HL-60 (cell line): ENCODE data around the gene OR13C5.
"Not testable (repeated sequence)": the region's sequence is repeated elsewhere in the genome, so short reads cannot be mapped to it uniquely, and the experiment has no call there.

Experiments
- DNase-seq, 2 experiments: peaks; one replicate each; pipeline ENCODE4 v3.0.0-alpha.2; 2010 to 2020; ENCODE audit warnings: low read depth in 1 of 2, low spot score in 1 of 2
- H3K27ac ChIP-seq: fragments of 250-450 bp; sonication (Bioruptor Pico); replicated peaks from 2 replicates; pipeline ENCODE4 v1.5.1; 2020; ENCODE audit warnings: mild to moderate bottlenecking, moderate library complexity
- H3K27me3 ChIP-seq: fragments of 250-450 bp; sonication (Bioruptor Pico); 2 replicates; pipeline ENCODE4 v1.5.1; 2021; ENCODE audit warnings: mild to moderate bottlenecking, moderate library complexity; ENCODE audit not compliant: insufficient read depth, poor library complexity, severe bottlenecking
- H3K4me3 ChIP-seq: replicated peaks from 2 replicates; pipeline ENCODE4 v1.5.1; 2011; ENCODE audit warnings: mild to moderate bottlenecking, control low read depth, low read length; ENCODE audit not compliant: insufficient read depth
- CTCF ChIP-seq: IDR thresholded peaks from one replicate; pipeline ENCODE4 v1.5.1; 2011; ENCODE audit warnings: low read length, control low read depth, inconsistent platforms; ENCODE audit not compliant: insufficient read depth
- GABPA ChIP-seq: IDR thresholded peaks from 2 replicates; pipeline ENCODE4 v1.6.1; 2012; ENCODE audit warnings: low read depth
- POLR2AphosphoS5 ChIP-seq: IDR thresholded peaks from 2 replicates; pipeline ENCODE4 v1.6.1; 2012; ENCODE audit warnings: low read depth
- SPI1 ChIP-seq: IDR thresholded peaks from 2 replicates; pipeline ENCODE4 v1.6.1; 2012; ENCODE audit warnings: low read depth, mild to moderate bottlenecking, borderline replicate concordance
- TF ChIP-seq, protein P1 (sequence below): IDR thresholded peaks from 2 replicates; pipeline ENCODE4 v1.6.1; 2012; ENCODE audit warnings: low read depth; ENCODE audit not compliant: insufficient replicate concordance

OR13C5 gene

GRCh38 chr9:104606152-104606551, 6.9 kb upstream of the OR13C5 start:
- no peak overlapping the region for H3K4me3 ChIP-seq
- H3K27ac ChIP-seq = no peak overlapping the region
- DNase-seq = no peak
- TF ChIP-seq POLR2AphosphoS5 (no peak), CTCF (no peak), GABPA (no peak), SPI1 (no peak)
- TF ChIP-seq, protein P1, sequence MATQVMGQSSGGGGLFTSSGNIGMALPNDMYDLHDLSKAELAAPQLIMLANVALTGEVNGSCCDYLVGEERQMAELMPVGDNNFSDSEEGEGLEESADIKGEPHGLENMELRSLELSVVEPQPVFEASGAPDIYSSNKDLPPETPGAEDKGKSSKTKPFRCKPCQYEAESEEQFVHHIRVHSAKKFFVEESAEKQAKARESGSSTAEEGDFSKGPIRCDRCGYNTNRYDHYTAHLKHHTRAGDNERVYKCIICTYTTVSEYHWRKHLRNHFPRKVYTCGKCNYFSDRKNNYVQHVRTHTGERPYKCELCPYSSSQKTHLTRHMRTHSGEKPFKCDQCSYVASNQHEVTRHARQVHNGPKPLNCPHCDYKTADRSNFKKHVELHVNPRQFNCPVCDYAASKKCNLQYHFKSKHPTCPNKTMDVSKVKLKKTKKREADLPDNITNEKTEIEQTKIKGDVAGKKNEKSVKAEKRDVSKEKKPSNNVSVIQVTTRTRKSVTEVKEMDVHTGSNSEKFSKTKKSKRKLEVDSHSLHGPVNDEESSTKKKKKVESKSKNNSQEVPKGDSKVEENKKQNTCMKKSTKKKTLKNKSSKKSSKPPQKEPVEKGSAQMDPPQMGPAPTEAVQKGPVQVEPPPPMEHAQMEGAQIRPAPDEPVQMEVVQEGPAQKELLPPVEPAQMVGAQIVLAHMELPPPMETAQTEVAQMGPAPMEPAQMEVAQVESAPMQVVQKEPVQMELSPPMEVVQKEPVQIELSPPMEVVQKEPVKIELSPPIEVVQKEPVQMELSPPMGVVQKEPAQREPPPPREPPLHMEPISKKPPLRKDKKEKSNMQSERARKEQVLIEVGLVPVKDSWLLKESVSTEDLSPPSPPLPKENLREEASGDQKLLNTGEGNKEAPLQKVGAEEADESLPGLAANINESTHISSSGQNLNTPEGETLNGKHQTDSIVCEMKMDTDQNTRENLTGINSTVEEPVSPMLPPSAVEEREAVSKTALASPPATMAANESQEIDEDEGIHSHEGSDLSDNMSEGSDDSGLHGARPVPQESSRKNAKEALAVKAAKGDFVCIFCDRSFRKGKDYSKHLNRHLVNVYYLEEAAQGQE = no peak
- H3K27me3 ChIP-seq = peaks cover 2% of the 10 kb centered on the region

DNA sequence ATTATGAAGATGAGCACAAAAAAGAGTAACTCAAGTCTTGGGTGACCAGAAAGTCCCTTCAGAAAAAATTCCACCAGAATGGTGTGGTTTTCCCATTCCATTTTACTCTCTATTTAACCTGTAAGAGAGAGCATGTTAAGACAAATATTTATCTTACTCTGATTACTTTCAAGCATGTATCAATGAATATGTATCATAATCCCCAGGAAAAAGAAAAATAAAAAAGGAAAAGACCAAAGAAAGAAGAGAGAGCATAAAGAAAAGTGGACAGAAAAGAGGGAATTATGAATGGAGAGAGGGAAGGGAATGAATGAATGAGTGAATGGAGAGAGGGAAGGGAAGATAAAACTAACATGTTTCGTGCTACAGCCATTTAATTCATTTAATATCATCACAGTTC, 6.3 kb upstream of the OR13C5 start, which contains the start of gene OR13C2:
TSS of gene OR13C2 (minus strand) at position 101 of the 400 bp plus-strand sequence. CDS start at position 101, 0 bp downstream.
- not testable (repeated sequence) for H3K27ac ChIP-seq, H3K4me3 ChIP-seq, H3K27me3 ChIP-seq, DNase-seq

DNA sequence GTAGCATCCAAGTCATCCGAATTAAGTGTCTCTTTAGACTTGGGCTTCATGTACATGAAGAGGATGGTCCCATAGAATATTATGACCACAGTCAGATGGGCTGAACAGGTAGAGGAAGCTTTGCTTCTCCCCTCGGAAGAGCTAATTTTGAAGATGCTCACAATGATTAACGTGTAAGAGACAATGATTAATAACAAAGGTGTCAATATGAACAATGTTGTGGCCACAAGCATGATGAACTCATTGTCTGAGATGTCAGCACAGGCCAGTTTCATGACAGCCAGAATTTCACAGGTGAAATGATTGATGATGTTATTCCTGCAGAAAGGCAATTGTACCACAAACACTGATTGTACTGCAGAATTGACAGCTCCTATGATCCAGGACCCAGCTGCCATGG, 5.6 kb upstream of the OR13C5 start:
- no peak for TF ChIP-seq CTCF
- no peak for TF ChIP-seq GABPA
- TF ChIP-seq POLR2AphosphoS5 = no peak
- TF ChIP-seq, protein P1 = no peak
- no peak for TF ChIP-seq SPI1
- Histone ChIP-seq H3K27me3 (no peaks in the 10 kb centered on the region), H3K4me3 (no peak overlapping the region), H3K27ac (no peak overlapping the region)
- DNase-seq = no peak

DNA sequence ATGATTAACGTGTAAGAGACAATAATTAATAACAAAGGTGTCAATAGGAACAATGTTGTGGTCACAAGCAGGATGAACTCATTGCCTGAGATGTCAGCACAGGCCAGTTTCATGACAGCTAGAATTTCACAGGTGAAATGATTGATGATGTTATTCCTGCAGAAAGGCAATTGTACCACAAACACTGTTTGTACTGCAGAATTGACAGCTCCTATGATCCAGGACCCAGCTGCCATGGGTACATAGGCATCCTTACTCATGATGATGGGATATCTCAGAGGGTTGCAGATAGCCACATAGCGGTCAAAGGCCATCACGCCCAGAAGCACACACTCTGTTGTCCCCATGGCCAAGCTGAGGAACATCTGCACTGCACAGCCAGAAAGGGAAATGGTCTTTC, 464 bp downstream of the OR13C5 start:
- H3K4me3 ChIP-seq, H3K27ac ChIP-seq, DNase-seq, H3K27me3 ChIP-seq: not testable (repeated sequence)

DNA sequence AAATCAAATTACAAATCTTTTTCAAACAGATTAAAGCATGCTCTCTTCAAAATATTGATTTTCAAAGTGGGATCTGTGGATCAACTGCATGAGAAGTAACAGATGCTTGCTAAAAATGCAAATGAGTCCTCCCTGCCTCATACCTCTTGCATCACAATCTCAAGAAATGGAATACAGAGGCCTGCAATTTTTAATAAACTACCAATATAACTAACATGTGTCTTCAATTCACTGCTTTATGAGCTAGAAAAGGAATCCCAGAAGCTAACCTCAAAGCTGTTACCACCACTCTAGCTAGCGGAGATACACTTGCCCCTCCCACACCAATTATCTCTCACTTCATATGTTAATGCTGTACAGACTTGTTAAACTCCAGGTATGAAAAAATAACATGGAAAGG, 9.6 kb downstream of the OR13C5 start:
- TF ChIP-seq GABPA (no peak), CTCF (no peak), POLR2AphosphoS5 (no peak), SPI1 (no peak)
- TF ChIP-seq, protein P1 = no peak
- Histone ChIP-seq H3K27me3 (no peaks in the 10 kb centered on the region), H3K4me3 (no peak overlapping the region), H3K27ac (no peak overlapping the region)
- no peak for DNase-seq
